ENCODE data around the gene NT5DC4. TPM values are rescaled to one million over a fixed set of nuclear protein-coding genes. Genes with fewer than 3 reads are reported as not detected.

The NT5DC4 gene
- total and polyA plus RNA-seq, 2 of the 4 experiments (the other 2 are of a cell fraction), result not detected

DNA sequence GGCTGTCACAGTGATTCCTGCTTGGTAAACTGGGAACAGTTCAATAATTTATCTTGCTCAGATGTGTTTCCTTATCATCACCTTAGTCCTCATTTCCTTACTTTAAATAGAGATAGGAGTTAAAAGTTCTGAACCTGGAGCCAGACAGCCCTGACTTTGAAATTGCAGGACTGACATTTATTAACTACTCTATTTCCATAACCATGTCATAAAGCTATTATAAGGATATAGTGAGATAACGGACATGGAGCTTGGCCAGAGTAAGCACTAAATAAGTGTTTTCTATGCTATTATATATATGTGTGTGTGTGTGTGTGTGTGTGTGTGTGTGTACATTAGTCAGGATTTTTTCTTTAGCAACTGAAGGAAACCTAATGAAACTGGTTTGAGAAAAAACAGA is 13.1 kb downstream of the NT5DC4 start:
- H3K79me1 ChIP-seq (ENCODE audit: low read depth in 1 of 2, low read length in 2 of 2), result no peaks in the 10 kb centered on the region; a peak in 1 of 4 replicates
- H3K9me3 ChIP-seq (ENCODE audit: control insufficient read depth, insufficient read depth, low read length), result no peaks in the 10 kb centered on the region
- no peak overlapping the region for H3K4ac ChIP-seq (ENCODE audit: low read depth, low read length)
- H3K4me1 ChIP-seq (ENCODE audit: control insufficient read depth, insufficient read depth, low read length), result peaks cover 1% of the 10 kb centered on the region; the same call in 1 of the 2 replicates
- H3K14ac ChIP-seq (replicated peaks; ENCODE audit: low read depth, low read length), result no peak overlapping the region
- H4K91ac ChIP-seq (ENCODE audit: insufficient read depth, low read depth, low read length), result no peak overlapping the region
- H2BK5ac ChIP-seq (ENCODE audit: low read depth, low read length, poor library complexity, severe bottlenecking), result no peak overlapping the region
- H2BK120ac ChIP-seq (ENCODE audit: low read depth, low read length), result no peak overlapping the region
- no peak overlapping the region for H3K18ac ChIP-seq (ENCODE audit: low read depth, low read length)
- dilution Hi-C loops (cut with HindIII; ENCODE audit: low sequenced_read_pairs, unreplicated experiment) (no loop called here), in situ Hi-C loops (cut with MboI; ENCODE audit: low sequenced_read_pairs) (no loop called here), intact Hi-C loops (cut with micrococcal nuclease) (no loop called here)
- no peak for DNase-seq
- H2AK9ac ChIP-seq (replicated peaks; ENCODE audit: low read depth, low read length, poor library complexity), result no peak overlapping the region
- H3K9ac ChIP-seq (ENCODE audit: low read depth, low read length), result no peak overlapping the region
- H3K9me1 ChIP-seq (ENCODE audit: insufficient read depth, low read length), result peaks cover 3% of the 10 kb centered on the region; the same call in 1 of the 2 replicates
- H2AFZ ChIP-seq (replicated peaks; ENCODE audit: low read length, poor library complexity), result no peak overlapping the region
- H3K4me3 ChIP-seq (ENCODE audit: insufficient read depth, low read depth, low read length), result no peak overlapping the region
- H2BK15ac ChIP-seq (ENCODE audit: low read depth, low read length), result no peak overlapping the region
- H3K36me3 ChIP-seq (ENCODE audit: control insufficient read depth, insufficient read depth, low read length), result peaks cover 2% of the 10 kb centered on the region; the same call in 1 of the 2 replicates
- H3K4me2 ChIP-seq (ENCODE audit: low read depth, low read length), result no peak overlapping the region
- WGBS, 2 experiments (ENCODE audit: extremely low coverage in 2 of 2, insufficient read length in 1 of 2), result no CpG with 5 or more reads among the region's 1 CpG
- H4K5ac ChIP-seq (ENCODE audit: low read depth, low read length), result no peak overlapping the region
- no TSS peak for BruUV-seq (replicated peaks)
- ChIA-PET POLR2A (ENCODE audit: unreplicated experiment) (no interaction called here), CTCF (interaction anchor here (0.6 kb wide), 1 partner anchor 8 kb away, joined by 3 read pairs; no protein-coding TSS in a partner anchor)
- TF ChIP-seq RCOR1 (IDR thresholded peaks at IDR 0.05; ENCODE audit: insufficient replicate concordance, low read length), result no peak
- TF ChIP-seq FOS (IDR thresholded peaks at IDR 0.05; ENCODE audit: low read depth, low read length), result no peak
- no peak overlapping the region for H3K23ac ChIP-seq (ENCODE audit: low read depth, low read length)
- H2AK5ac ChIP-seq (ENCODE audit: low read depth, low read length), result no peak overlapping the region
- no peak overlapping the region for H3K56ac ChIP-seq (ENCODE audit: extremely low read depth, insufficient read depth, low read length)
- no peak overlapping the region for H2BK20ac ChIP-seq (ENCODE audit: low read depth, low read length)
- H4K20me1 ChIP-seq (ENCODE audit: insufficient read depth, low read length), result no peaks in the 10 kb centered on the region
- no peak for ATAC-seq (ENCODE audit: low read depth)
- H3K27me3 ChIP-seq (ENCODE audit: control insufficient read depth, insufficient read depth, low read length), result no peaks in the 10 kb centered on the region
- no peak overlapping the region for H4K8ac ChIP-seq (ENCODE audit: low read depth in 2 of 2, low read length in 2 of 2)
- no peak overlapping the region for H3K27ac ChIP-seq (ENCODE audit: insufficient read depth, low read length)

All from IMR-90 (cell line).